HepG2 (cell line): Measurements from ENCODE around the gene EPB41L2. TPM values are rescaled to one million over a fixed set of nuclear protein-coding genes. Genes with fewer than 3 reads are reported as not detected.

ENCODE experiments used
- ATRX ChIP-seq: sonication (generic); formaldehyde crosslinking; IDR thresholded peaks from 2 replicates; pipeline ENCODE4 v1.4.0; 2020; ENCODE audit warnings: missing genetic modification reagents, borderline replicate concordance
- CBX5 ChIP-seq: sonication (generic); formaldehyde crosslinking; IDR thresholded peaks from 2 replicates; pipeline ENCODE4 v1.4.0; 2020; ENCODE audit warnings: missing genetic modification reagents, borderline replicate concordance
- CTCF ChIP-seq: sonication (generic); formaldehyde crosslinking; IDR thresholded peaks from 2 replicates; pipeline ENCODE4 v1.5.0; 2020; ENCODE audit warnings: mild to moderate bottlenecking, missing genetic modification reagents, moderate library complexity
- HNF4G ChIP-seq, 2 experiments: sonication (generic) in 1 of 2; formaldehyde crosslinking in 1 of 2; IDR thresholded peaks; 2 replicates each; pipeline versions ENCODE4 v1.4.0 to v1.6.1; 2011 to 2020; ENCODE audit warnings: borderline replicate concordance in 2 of 2, low read depth in 2 of 2, mild to moderate bottlenecking in 2 of 2, low read length in 1 of 2, missing genetic modification reagents in 1 of 2, moderate library complexity in 1 of 2
- PRPF4 ChIP-seq: fragments of 200-400 bp; formaldehyde crosslinking; IDR thresholded peaks from 2 replicates; pipeline ENCODE4 v1.6.1; 2016; ENCODE audit warnings: low read length, low read depth; ENCODE audit not compliant: poor library complexity, severe bottlenecking
- RORA ChIP-seq: sonication (generic); formaldehyde crosslinking; IDR thresholded peaks from 2 replicates; pipeline ENCODE4 v1.5.0; 2020; ENCODE audit warnings: mild to moderate bottlenecking, missing genetic modification reagents, moderate library complexity
- SRSF4 ChIP-seq: fragments of 200-400 bp; formaldehyde crosslinking; IDR thresholded peaks from one replicate; pipeline ENCODE4 v1.6.1; 2018; ENCODE audit warnings: mild to moderate bottlenecking, low read depth, low read length, moderate library complexity; ENCODE audit not compliant: poor library complexity, severe bottlenecking
- TCF7L2 ChIP-seq: IDR thresholded peaks from 2 replicates; pipeline ENCODE4 v1.6.1; 2011; ENCODE audit warnings: mild to moderate bottlenecking, low read depth, low read length, moderate library complexity
- THAP7 ChIP-seq: sonication (generic); formaldehyde crosslinking; IDR thresholded peaks from 2 replicates; pipeline ENCODE4 v1.8.1; 2023; ENCODE audit warnings: mild to moderate bottlenecking, missing genetic modification reagents
- U2AF2 ChIP-seq: fragments of 200-400 bp; formaldehyde crosslinking; IDR thresholded peaks from 2 replicates; pipeline ENCODE4 v1.6.1; 2017; ENCODE audit warnings: low read depth, mild to moderate bottlenecking, low read length
- ZBTB25 ChIP-seq: IDR thresholded peaks from 2 replicates; pipeline ENCODE4 v1.6.1; 2018; ENCODE audit warnings: missing genetic modification reagents
- ZC3H13 ChIP-seq: sonication (generic); formaldehyde crosslinking; IDR thresholded peaks from 2 replicates; pipeline ENCODE4 v1.8.1; 2023; ENCODE audit warnings: mild to moderate bottlenecking, missing genetic modification reagents, moderate library complexity
- ZNF281 ChIP-seq: sonication (generic); formaldehyde crosslinking; IDR thresholded peaks from 2 replicates; pipeline ENCODE4 v1.4.0; 2020; ENCODE audit warnings: missing genetic modification reagents, borderline replicate concordance
- ZNF552 ChIP-seq: sonication (generic); formaldehyde crosslinking; IDR thresholded peaks from 2 replicates; pipeline ENCODE4 v1.9.0; 2022; ENCODE audit warnings: missing genetic modification reagents, mild to moderate bottlenecking, borderline replicate concordance
- ZNF75D ChIP-seq: sonication (generic); formaldehyde crosslinking; IDR thresholded peaks from 2 replicates; pipeline ENCODE4 v1.8.1; 2023; ENCODE audit warnings: missing genetic modification reagents, mild to moderate bottlenecking, borderline replicate concordance
- ZNF883 ChIP-seq: sonication (generic); formaldehyde crosslinking; IDR thresholded peaks from 2 replicates; pipeline ENCODE4 v1.5.1; 2020; ENCODE audit warnings: mild to moderate bottlenecking, missing genetic modification reagents; ENCODE audit errors: not compliant biosample characterization
- ZUFSP ChIP-seq: sonication (generic); formaldehyde crosslinking; IDR thresholded peaks from 2 replicates; pipeline ENCODE4 v1.9.0; 2021; ENCODE audit warnings: missing genetic modification reagents, mild to moderate bottlenecking, borderline replicate concordance
- polyA plus RNA-seq, 8 experiments: library from polyadenylated mRNA; depleted of rRNA in 3 of 8; stranded (reverse) in 7 of 8; unstranded in 1 of 8; fragments of >200 nt; fragmentation: Illumina TruSeq in 4 of 8; extraction: Trizol in 4 of 8; gene quantifications; 2 replicates each; pipeline versions ENCODE4 v1.2.1 to v1.2.3, GENCODE V29; 2011 to 2016; ENCODE audit warnings: low read depth in 4 of 8, missing spikeins in 1 of 8, mixed read lengths in 1 of 8; ENCODE audit not compliant: insufficient read depth in 1 of 8
- total RNA-seq, 5 experiments: library from RNA; depleted of rRNA; stranded (reverse); fragments of >200 nt; fragmentation: Illumina TruSeq; extraction: Trizol; gene quantifications; 2 replicates each; pipeline ENCODE4 v1.2.3, GENCODE V29; 2016; ENCODE audit warnings: low read depth in 1 of 5

Gene EPB41L2
- total and polyA plus RNA-seq, 2 of the 13 experiments (the other 11 are each of a cell fraction or from before 2014, with no cell fraction given) = 41.7 to 56.4 TPM

- peak; percentile 96 for TF ChIP-seq CBX5
- TF ChIP-seq CTCF (CRISPR knock-in tag) = no peak
- TF ChIP-seq ZC3H13 (CRISPR knock-in tag) = peak; percentile 67; the same call in 1 of the 2 replicates
- TF ChIP-seq ATRX (CRISPR knock-in tag) = no peak
- TF ChIP-seq PRPF4 = peak; percentile 33
- no peak for TF ChIP-seq SRSF4
- TF ChIP-seq ZNF281 (CRISPR knock-in tag) = peak; percentile 98
- no peak for TF ChIP-seq ZNF552
- TF ChIP-seq ZBTB25 (CRISPR knock-in tag) = peak; percentile 77
- no peak for TF ChIP-seq THAP7 (CRISPR knock-in tag)
- no peak for TF ChIP-seq TCF7L2
- TF ChIP-seq RORA (CRISPR knock-in tag) = no peak
- peak; percentile 71 for TF ChIP-seq HNF4G (IDR thresholded peaks at IDR 0.05; ENCODE audit: borderline replicate concordance, low read depth, low read length)
- TF ChIP-seq HNF4G (CRISPR knock-in tag; IDR thresholded peaks at IDR 0.05; ENCODE audit: borderline replicate concordance, low read depth) = peak; percentile 88
- no peak for TF ChIP-seq ZNF883 (CRISPR knock-in tag)
- TF ChIP-seq U2AF2 = no peak
- no peak for TF ChIP-seq ZNF75D (CRISPR knock-in tag)
- no peak for TF ChIP-seq ZUFSP (CRISPR knock-in tag)
These were observed 129.3 kb downstream of the EPB41L2 start (continued) for GRCh38 chr6:130933712-130934200.
